Lower leg skin (tissue), 3 donors: Measurements from ENCODE around the gene SNCG.

Source experiments
- POLR2A ChIP-seq, 2 donors: fragments of 450-650 bp; IDR thresholded peaks; one replicate each; pipeline ENCODE4 v1.6.1; 2016 to 2017; ENCODE audit warnings: antibody characterized with exemption in 2 of 2, mild to moderate bottlenecking in 1 of 2, moderate library complexity in 1 of 2
- TF ChIP-seq, protein P1 (sequence below), 3 donors: fragments of 450-650 bp; IDR thresholded peaks; one replicate each; pipeline ENCODE4 v1.5.1; 2016; ENCODE audit warnings: antibody characterized with exemption in 3 of 3, mild to moderate bottlenecking in 3 of 3, moderate library complexity in 2 of 3

DNA sequence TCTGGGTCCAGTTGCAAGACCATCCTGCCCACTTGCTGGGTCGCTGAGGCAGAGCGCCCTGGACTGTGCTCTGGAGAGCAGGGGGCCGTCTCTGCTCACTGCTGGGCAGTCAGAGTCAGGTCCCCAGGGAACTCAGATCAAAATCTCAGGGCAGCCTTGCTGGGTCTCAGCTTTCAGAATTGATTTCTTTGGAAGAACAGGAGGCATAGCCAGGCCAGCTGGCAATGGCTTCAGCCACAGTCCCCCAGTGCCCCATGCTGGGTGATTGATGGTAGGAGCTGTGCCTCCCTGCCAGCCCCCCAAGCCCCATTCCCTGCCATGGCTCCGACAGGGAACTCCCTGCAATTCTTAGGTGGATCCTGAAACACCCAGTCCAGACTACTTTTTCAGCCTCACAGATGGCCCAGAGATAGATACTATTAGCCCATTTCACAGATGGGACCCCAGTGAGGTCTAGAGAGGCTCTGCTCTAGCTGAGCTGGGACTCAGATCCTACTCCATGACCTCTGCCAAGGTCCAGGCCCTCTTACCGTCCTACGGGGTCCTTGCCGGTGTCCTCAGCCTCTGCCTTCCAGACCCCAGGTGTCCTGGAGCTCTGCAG lies 1.5 kb upstream of the SNCG start:
- TF ChIP-seq, protein P1, sequence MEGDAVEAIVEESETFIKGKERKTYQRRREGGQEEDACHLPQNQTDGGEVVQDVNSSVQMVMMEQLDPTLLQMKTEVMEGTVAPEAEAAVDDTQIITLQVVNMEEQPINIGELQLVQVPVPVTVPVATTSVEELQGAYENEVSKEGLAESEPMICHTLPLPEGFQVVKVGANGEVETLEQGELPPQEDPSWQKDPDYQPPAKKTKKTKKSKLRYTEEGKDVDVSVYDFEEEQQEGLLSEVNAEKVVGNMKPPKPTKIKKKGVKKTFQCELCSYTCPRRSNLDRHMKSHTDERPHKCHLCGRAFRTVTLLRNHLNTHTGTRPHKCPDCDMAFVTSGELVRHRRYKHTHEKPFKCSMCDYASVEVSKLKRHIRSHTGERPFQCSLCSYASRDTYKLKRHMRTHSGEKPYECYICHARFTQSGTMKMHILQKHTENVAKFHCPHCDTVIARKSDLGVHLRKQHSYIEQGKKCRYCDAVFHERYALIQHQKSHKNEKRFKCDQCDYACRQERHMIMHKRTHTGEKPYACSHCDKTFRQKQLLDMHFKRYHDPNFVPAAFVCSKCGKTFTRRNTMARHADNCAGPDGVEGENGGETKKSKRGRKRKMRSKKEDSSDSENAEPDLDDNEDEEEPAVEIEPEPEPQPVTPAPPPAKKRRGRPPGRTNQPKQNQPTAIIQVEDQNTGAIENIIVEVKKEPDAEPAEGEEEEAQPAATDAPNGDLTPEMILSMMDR (IDR thresholded peaks at IDR 0.05) = no peak
- no peak for TF ChIP-seq POLR2A (IDR thresholded peaks at IDR 0.05)
